MV-4-11 (cell line): Measurements from ENCODE around the gene ZBTB33.

ENCODE experiments used
- DNase-seq: peaks from one replicate; lab custom pipeline; 2025; lab: John Stamatoyannopoulos, UW

ZBTB33 gene

GRCh38 chrX:120264341-120264740 lies 13.7 kb downstream of the ZBTB33 start:
- peak; percentile 93 for DNase-seq

- no peak for DNase-seq
Observed at GRCh38 chrX:120269373-120270035, 18.9 kb downstream of the ZBTB33 start.

DNA sequence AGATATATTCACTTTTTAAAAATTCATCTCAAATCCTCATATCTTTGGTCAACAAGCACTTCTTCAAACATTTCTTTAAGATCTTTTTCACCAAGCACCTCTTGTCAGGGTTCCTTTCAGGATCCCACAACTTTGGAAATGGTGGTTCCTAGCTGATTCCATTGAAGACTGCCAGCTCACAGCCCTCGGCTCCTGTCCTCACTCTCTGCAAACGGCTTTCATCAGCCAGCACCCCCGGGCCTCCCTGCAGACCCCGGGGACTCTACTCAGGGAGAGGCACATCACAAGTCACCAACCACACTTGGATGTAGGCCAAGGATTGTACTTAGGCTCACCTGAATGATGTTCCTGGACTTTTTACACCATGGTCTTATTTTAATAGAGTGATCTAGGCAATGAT lies 20.0 kb downstream of the ZBTB33 start:
- no peak for DNase-seq

DNA sequence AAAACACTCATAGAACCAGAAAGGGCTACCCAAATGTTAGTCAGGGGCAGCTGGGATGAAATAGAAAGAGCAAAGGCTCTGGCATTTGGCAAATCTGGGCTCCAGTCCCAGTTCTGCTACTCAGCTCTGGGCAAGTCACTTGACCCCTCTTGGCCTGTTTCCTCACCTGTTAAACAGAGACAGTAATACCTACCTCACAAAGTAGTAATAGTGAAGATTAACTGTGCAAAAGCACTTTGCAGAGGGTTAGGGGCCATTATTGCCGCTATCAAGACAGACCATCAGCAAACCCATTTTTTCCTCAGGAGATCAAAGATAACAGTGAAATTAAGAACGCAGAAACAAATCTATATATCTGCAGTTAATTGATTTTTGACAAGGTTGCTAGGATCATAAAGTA lies 20.6 kb downstream of the ZBTB33 start:
- no peak for DNase-seq

DNA sequence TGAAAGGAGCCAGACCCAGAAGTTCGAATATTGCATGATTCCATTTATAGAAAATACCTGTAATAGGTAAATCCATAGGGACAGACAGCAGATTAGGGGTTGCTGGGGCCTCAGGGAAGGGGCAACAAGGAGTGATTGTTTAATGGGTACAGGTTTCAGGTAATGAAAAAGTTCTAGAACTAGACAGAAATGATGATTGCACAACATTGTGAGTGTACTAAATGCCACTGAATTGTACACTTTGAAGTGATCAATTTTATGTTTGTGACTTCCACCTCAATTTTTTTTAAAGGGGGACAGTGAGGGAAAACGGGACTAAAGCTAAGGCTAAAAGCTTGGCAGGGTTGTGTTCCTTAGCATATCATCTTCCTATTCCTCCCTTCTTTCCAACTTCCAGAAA lies 23.5 kb downstream of the ZBTB33 start:
- DNase-seq: no peak

- no peak for DNase-seq
Observed at GRCh38 chrX:120274958-120275357, 24.3 kb downstream of the ZBTB33 start.

DNA sequence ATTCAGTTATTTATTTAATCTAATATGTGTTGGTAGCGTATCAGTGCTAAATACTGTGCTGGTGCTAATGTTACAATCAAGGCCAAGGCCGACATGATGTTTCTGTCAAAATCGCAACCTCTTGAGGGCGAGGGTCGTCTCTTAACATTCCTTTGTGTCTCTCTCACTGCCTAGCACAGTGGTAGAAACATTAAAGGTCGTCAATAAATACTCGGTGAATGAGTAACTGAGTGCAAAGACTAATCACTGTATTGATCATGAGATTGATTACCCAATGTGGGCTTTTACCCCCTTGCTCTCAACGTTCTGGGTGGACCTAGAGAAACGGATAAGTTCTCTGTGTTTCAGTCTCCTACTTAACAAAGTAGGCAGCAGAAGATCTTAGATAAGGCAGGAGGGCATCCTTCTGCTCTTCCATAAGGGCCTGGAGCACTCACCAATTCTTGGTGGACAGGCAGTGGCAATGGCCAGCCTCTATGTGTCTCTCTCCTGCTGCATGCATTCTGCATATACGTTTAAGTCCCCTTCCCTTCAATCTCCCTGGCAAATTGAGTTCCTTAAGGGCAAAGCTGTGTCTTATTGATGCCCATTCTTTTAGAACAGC lies 30.5 kb downstream of the ZBTB33 start:
- DNase-seq: no peak

GRCh38 chrX:120281761-120282160 lies 31.1 kb downstream of the ZBTB33 start:
- DNase-seq: no peak

- no peak for DNase-seq
Observed at GRCh38 chrX:120282697-120283096, 32.1 kb downstream of the ZBTB33 start.

DNA sequence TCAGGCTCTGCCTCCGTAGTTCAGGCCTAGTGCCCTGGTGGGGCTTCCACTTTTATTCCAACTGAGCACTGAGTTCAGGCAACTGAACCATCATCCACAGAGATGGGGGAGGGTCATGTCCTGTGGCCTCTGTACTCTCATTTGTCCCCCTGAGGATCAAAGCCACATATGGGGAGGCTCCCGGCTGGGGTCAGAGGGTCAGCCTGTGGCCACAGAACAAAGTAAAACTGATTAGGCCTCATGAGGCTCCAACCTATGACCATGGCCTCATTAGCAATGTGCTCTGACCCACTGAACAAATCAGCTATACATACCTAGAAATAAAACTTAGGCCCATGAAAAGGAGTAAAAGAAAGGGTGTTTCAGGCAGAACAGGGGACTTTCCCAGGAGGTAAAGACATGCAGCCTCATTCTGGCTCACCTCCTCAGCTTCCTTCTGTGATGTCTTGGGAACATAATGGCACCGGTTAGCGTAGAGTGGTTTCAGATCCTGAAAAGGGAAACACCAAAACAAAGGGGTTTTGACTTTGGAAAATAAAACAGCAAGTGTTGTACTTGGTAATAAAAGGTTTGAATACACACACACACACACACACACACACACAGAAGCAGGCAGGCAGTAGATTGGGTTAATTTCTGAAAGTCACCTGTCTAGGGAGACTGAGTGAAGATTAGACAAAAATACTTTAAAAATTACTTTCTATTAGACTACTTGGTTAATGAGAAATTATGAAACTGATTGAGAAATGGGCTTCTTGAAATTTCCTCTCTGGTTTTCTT lies 36.3 kb downstream of the ZBTB33 start:
- DNase-seq: peak; percentile 19

DNA sequence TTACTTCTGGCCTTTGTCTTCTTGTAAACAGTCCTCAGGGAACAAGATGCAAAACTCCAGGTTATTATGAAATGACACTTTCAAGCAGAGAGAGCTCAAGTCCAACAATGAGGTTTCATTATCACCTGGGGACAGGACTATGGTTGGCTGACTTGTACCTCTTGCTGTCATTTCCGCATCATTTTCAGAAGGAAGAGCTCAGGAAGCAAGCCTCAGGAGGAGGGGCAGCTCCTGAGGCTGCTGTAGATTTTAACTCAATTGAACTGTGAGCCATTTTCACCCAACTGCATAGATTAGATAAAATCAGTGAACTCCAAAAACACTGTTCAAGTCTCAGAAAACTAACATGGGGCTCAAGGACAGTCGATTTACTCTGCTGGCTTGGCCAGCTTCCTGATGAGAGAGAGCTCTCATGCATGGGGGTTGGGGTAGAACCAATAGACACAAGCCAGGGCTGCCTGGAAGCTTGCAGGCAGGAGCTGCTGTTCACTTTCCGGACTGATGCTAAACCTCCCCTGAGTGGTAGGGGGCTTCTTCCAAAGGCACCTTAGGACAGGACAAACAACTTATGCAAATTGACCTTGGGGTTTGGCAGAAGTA lies 37.0 kb downstream of the ZBTB33 start:
- DNase-seq: no peak

DNA sequence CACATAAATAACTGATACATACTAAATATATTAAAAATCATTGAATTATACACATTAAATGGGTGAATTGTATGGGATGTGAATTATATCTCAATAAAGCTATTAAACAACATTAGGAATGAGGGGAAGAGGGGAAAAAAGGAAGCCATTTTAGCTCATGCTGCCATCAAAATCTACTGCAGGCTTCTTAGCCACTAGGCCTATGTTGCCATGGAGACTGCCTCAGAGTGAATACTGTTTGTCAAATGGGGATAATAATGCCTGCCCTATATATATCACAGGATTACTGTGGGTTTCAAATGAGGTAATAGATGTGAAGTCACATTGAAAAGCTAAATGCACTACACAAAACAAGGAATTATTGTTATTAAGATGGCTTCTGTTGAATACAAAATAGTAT lies 39.5 kb downstream of the ZBTB33 start:
- DNase-seq: no peak

DNA sequence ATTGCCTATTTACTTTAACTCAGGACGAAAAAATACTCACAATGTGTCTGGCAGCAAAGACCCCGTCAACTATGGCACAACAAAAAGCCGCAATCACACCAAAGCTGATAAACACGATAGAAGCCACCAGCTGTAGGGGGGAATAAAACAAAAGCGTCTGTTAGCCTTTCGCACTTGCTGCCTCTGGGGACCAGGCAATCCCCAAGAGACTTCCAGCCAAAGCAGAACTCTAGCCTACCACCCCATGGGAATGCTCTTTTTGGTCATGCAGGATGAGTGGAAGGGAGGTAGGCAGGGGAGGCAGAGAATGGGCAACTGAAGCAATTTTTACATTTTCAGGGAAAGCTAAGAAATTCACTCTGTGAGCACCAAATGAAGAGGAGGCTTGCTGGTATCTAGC lies 40.6 kb downstream of the ZBTB33 start:
- DNase-seq: no peak

GRCh38 chrX:120293015-120293414 lies 42.4 kb downstream of the ZBTB33 start:
- DNase-seq: no peak

- no peak for DNase-seq
Observed at GRCh38 chrX:120294651-120295050, 44.0 kb downstream of the ZBTB33 start.

GRCh38 chrX:120297923-120298322 lies 47.3 kb downstream of the ZBTB33 start:
- no peak for DNase-seq

- peak; percentile 35 for DNase-seq
Observed at GRCh38 chrX:120299928-120300327, 49.3 kb downstream of the ZBTB33 start.

DNA sequence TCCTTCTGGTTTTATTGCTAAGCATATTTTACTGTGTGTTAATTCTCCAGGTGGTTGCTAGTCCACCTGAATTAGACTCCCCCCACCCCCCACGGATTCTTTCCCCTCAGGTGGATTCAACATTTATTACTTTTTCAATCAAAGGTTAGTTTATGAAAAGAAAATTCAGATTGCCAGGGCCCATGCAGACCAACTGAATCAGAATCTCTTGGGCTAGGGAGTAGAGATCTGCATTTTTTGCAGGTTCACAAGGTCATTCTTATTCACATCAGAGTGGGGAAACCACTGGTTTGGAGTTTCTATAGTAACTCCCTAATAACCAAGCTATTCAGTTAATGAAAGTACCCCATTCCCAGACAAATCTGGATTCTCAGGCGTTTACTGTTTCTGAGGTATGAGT lies 50.9 kb downstream of the ZBTB33 start:
- DNase-seq: no peak

- no peak for DNase-seq
Observed at GRCh38 chrX:120301960-120302359, 51.3 kb downstream of the ZBTB33 start.

DNA sequence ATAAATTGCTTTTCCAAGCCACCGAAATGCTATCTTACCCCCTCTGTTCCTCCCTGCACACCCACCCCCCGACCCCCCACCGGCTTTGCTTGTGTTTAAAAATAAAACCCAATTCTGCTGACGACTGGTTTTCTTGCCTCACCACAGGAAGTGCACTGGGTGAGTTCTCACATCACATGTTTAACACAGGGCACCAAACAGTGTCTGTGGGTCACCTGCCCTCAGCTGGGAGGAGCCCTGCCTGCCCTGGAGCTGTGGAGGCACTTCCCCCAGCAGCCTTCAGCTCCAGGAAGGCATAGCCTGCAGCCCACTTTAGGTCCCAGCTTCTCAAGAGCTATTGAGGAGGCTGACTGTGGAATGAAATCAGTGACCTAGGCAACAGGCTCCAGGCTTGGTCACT lies 51.8 kb downstream of the ZBTB33 start:
- peak; percentile 65 for DNase-seq

DNA sequence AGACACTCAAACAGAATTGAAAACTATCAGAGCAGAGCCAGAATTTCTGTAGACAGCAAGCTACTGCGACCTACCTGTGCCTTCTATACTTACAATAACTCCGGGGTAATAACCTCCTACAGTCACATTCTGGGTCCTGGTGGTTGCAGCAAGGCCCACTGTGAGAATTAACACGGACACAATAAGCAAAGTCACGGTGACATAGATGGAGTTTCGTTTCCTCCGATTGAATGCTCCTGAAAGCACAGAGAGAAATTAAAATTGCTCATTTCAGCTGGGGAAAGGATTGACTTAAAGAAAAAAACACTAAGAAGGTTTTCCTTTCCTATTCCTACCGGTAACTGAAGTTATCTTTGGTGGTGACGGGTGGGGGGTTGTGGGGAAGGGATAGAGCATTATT lies 53.6 kb downstream of the ZBTB33 start:
- DNase-seq: peak; percentile 17

- DNase-seq: peak; percentile 35
Observed at GRCh38 chrX:120305531-120306141, 55.0 kb downstream of the ZBTB33 start.
